Measurements from ENCODE around the gene KCNA5. TPM values are rescaled to one million over a fixed set of nuclear protein-coding genes. Genes with fewer than 3 reads are reported as not detected.

Gene KCNA5
- total and polyA plus RNA-seq, 2 of the 4 experiments (the other 2 are of a cell fraction): not detected

DNA sequence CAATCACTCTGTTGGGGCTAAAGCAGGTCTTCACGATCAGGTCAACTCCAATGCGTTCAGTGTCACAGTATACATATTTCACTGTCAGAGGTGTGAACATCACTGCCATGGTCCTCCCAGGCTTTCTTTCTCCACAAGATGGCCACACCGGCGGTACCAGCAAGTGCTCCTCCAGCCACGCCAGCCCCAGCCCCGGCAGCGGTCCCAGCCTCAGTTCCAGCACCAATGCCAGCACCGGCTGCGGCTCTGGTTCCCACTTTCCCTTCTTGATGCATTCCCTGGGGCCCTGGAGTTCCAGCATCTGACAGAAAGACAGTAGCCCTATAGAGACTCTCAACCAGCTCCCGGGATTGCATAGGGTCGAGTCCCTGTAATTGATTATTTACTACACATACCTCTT lies 10.9 kb upstream of the KCNA5 start:
- Histone ChIP-seq H3K9ac (ENCODE audit: low read depth, low read length) (no peak overlapping the region), H2AK5ac (ENCODE audit: low read depth, low read length) (no peak overlapping the region), H3K18ac (ENCODE audit: low read depth, low read length) (no peak overlapping the region), H3K27me3 (ENCODE audit: control insufficient read depth, insufficient read depth, low read length) (peaks cover 9% of the 10 kb centered on the region), H3K9me1 (ENCODE audit: insufficient read depth, low read length) (no peaks in the 10 kb centered on the region), H3K4me1 (ENCODE audit: control insufficient read depth, insufficient read depth, low read length) (peaks cover 4% of the 10 kb centered on the region), H3K79me1 (ENCODE audit: low read depth in 1 of 2, low read length in 2 of 2) (no peaks in the 10 kb centered on the region), H4K5ac (ENCODE audit: low read depth, low read length) (no peak overlapping the region), H4K8ac (ENCODE audit: low read depth in 2 of 2, low read length in 2 of 2) (no peak overlapping the region), H4K20me1 (ENCODE audit: insufficient read depth, low read length) (no peaks in the 10 kb centered on the region), H2AK9ac (replicated peaks; ENCODE audit: low read depth, low read length, poor library complexity) (no peak overlapping the region), H3K23ac (ENCODE audit: low read depth, low read length) (no peak overlapping the region), H2BK20ac (ENCODE audit: low read depth, low read length) (no peak overlapping the region), H3K4ac (ENCODE audit: low read depth, low read length) (no peak overlapping the region), H2BK15ac (ENCODE audit: low read depth, low read length) (no peak overlapping the region), H4K91ac (ENCODE audit: insufficient read depth, low read depth, low read length) (no peak overlapping the region), H3K4me3 (ENCODE audit: insufficient read depth, low read depth, low read length) (no peak overlapping the region), H3K56ac (ENCODE audit: extremely low read depth, insufficient read depth, low read length) (no peak overlapping the region), H3K27ac (ENCODE audit: insufficient read depth, low read length) (no peak overlapping the region), H3K4me2 (ENCODE audit: low read depth, low read length) (no peak overlapping the region), H3K9me3 (ENCODE audit: control insufficient read depth, insufficient read depth, low read length) (no peaks in the 10 kb centered on the region), H2AFZ (replicated peaks; ENCODE audit: low read length, poor library complexity) (no peak overlapping the region), H2BK5ac (ENCODE audit: low read depth, low read length, poor library complexity, severe bottlenecking) (no peak overlapping the region), H2BK120ac (ENCODE audit: low read depth, low read length) (no peak overlapping the region), H3K36me3 (ENCODE audit: control insufficient read depth, insufficient read depth, low read length) (no peaks in the 10 kb centered on the region), H3K14ac (replicated peaks; ENCODE audit: low read depth, low read length) (no peak overlapping the region)
- in situ Hi-C loops (cut with MboI; ENCODE audit: low sequenced_read_pairs): no loop called here
- dilution Hi-C loops (cut with HindIII; ENCODE audit: low sequenced_read_pairs, unreplicated experiment): no loop called here
- POLR2A ChIA-PET (ENCODE audit: unreplicated experiment): no interaction called here
- ATAC-seq (ENCODE audit: low read depth): no peak
- 93% methylated on average over 6 of the region's 11 CpGs; no CpG with 5 or more reads in 1 of the 2 experiments for WGBS, 2 experiments (ENCODE audit: extremely low coverage in 2 of 2, insufficient read length in 1 of 2)
- intact Hi-C loops (cut with micrococcal nuclease): no loop called here
- no TSS peak for BruUV-seq (replicated peaks)
- no peak for DNase-seq
- no peak for TF ChIP-seq MXI1 (IDR thresholded peaks at IDR 0.05; ENCODE audit: borderline replicate concordance, low read depth, low read length)
- TF ChIP-seq, protein P1, sequence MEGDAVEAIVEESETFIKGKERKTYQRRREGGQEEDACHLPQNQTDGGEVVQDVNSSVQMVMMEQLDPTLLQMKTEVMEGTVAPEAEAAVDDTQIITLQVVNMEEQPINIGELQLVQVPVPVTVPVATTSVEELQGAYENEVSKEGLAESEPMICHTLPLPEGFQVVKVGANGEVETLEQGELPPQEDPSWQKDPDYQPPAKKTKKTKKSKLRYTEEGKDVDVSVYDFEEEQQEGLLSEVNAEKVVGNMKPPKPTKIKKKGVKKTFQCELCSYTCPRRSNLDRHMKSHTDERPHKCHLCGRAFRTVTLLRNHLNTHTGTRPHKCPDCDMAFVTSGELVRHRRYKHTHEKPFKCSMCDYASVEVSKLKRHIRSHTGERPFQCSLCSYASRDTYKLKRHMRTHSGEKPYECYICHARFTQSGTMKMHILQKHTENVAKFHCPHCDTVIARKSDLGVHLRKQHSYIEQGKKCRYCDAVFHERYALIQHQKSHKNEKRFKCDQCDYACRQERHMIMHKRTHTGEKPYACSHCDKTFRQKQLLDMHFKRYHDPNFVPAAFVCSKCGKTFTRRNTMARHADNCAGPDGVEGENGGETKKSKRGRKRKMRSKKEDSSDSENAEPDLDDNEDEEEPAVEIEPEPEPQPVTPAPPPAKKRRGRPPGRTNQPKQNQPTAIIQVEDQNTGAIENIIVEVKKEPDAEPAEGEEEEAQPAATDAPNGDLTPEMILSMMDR (conservative IDR thresholded peaks at IDR 0.05; ENCODE audit: low read depth, low read length): no peak
- no peak for TF ChIP-seq SMC3 (IDR thresholded peaks at IDR 0.05; ENCODE audit: low read depth, low read length)
- no peak for TF ChIP-seq FOS (IDR thresholded peaks at IDR 0.05; ENCODE audit: low read depth, low read length)
- no peak for TF ChIP-seq POLR2A (IDR thresholded peaks at IDR 0.05; ENCODE audit: low read depth, low read length)
- TF ChIP-seq RFX5 (IDR thresholded peaks at IDR 0.05; ENCODE audit: low read depth, low read length): no peak
- CTCF ChIA-PET: no interaction called here
